ENCODE results near the gene APBA3.

- no peak for TF ChIP-seq POLR2A (IDR thresholded peaks at IDR 0.05; ENCODE audit: low read length)
- no peak for TF ChIP-seq GATA1 (IDR thresholded peaks at IDR 0.05; ENCODE audit: low read depth, low read length)
These were observed 29.4 kb upstream of the APBA3 start for GRCh38 chr19:3790941-3791340.

Measured in erythroblast (primary cell).